Measurements from ENCODE around the gene PROC.
"Not testable (repeated sequence)": the region's sequence is repeated elsewhere in the genome, so short reads cannot be mapped to it uniquely, and the experiment has no call there.

Gene PROC

GRCh38 chr2:127427376-127428056, 9.3 kb downstream of the PROC start:
- no peak for DNase-seq (ENCODE audit: low read depth)

- no peak for DNase-seq (ENCODE audit: low read depth)
These were observed 10.0 kb downstream of the PROC start for GRCh38 chr2:127428057-127428814.

GRCh38 chr2:127428815-127429109, 10.5 kb downstream of the PROC start:
- DNase-seq (ENCODE audit: low read depth) = no peak

- DNase-seq (ENCODE audit: low read depth) = no peak
These were observed 11.1 kb downstream of the PROC start for GRCh38 chr2:127429291-127429690.

- DNase-seq (ENCODE audit: low read depth) = no peak
These were observed 11.7 kb downstream of the PROC start for GRCh38 chr2:127429844-127430425.

- no peak for DNase-seq (ENCODE audit: low read depth)
These were observed 13.3 kb downstream of the PROC start for GRCh38 chr2:127431408-127432023.

- no peak for DNase-seq (ENCODE audit: low read depth)
These were observed 16.3 kb downstream of the PROC start for GRCh38 chr2:127434515-127434914.

- DNase-seq (ENCODE audit: low read depth) = no peak
These were observed 18.8 kb downstream of the PROC start for GRCh38 chr2:127437056-127437455.

GRCh38 chr2:127437781-127438726, 19.8 kb downstream of the PROC start:
- DNase-seq (ENCODE audit: low read depth) = no peak

- DNase-seq (ENCODE audit: low read depth) = no peak
These were observed 21.1 kb downstream of the PROC start for GRCh38 chr2:127439343-127439742.

- no peak for DNase-seq (ENCODE audit: low read depth)
These were observed 30.3 kb downstream of the PROC start for GRCh38 chr2:127448526-127448925.

GRCh38 chr2:127449414-127449813, 31.2 kb downstream of the PROC start:
- DNase-seq (ENCODE audit: low read depth) = no peak

GRCh38 chr2:127449898-127450297, 31.7 kb downstream of the PROC start:
- DNase-seq (ENCODE audit: low read depth) = no peak

GRCh38 chr2:127451981-127452380, 33.8 kb downstream of the PROC start:
- no peak for DNase-seq (ENCODE audit: low read depth)

GRCh38 chr2:127452423-127452822, 34.2 kb downstream of the PROC start:
- not testable (repeated sequence) for DNase-seq (ENCODE audit: low read depth)

- no peak for DNase-seq (ENCODE audit: low read depth)
These were observed 34.8 kb downstream of the PROC start for GRCh38 chr2:127453013-127453391.

GRCh38 chr2:127453392-127454171, 35.4 kb downstream of the PROC start:
- DNase-seq (ENCODE audit: low read depth) = no peak

- no peak for DNase-seq (ENCODE audit: low read depth)
These were observed 36.7 kb downstream of the PROC start for GRCh38 chr2:127454595-127455565.

- DNase-seq (ENCODE audit: low read depth) = no peak
These were observed 37.6 kb downstream of the PROC start for GRCh38 chr2:127455566-127456493.

Measured in activated T-cell treated with anti-CD3 and anti-CD28 coated beads for 48 hours (primary cell).